GM18909 (cell line): ENCODE measurements around the gene ACSL5.
"Not testable (repeated sequence)": the region's sequence is repeated elsewhere in the genome, so short reads cannot be mapped to it uniquely, and the experiment has no call there.

Experiments used
- ATAC-seq: cut with Tn5 transposase; IDR thresholded peaks from one replicate; pipeline ENCODE4 v1.9.1; 2021; ENCODE audit warnings: mild to moderate bottlenecking; ENCODE audit not compliant: unreplicated experiment, poor library complexity

The ACSL5 gene

GRCh38 chr10:112348759-112349158 is 25.2 kb upstream of the ACSL5 start:
- ATAC-seq = no peak

- ATAC-seq = no peak
Measured at GRCh38 chr10:112349521-112350085, 24.3 kb upstream of the ACSL5 start.

GRCh38 chr10:112351146-112351545 is 22.8 kb upstream of the ACSL5 start:
- ATAC-seq = no peak

DNA sequence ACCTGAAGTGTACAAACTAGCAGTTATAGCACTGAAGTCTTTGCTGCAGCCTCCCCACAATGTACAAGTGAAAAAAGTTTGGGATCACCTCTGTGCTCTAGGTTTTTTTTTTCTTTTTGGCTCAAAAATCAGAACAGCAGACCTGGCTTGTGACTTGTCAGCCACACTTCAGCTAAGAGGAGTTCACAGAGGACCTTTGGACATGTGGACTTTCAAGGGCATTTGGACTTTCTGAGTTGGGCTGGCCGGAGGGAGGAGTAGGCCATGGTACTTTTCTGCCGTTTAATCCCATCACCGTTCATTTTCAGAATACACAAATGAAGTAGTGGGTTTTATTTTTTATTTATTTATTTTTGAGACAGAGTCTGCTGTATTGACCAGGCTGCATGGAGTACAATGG is 21.9 kb upstream of the ACSL5 start:
- no peak for ATAC-seq

DNA sequence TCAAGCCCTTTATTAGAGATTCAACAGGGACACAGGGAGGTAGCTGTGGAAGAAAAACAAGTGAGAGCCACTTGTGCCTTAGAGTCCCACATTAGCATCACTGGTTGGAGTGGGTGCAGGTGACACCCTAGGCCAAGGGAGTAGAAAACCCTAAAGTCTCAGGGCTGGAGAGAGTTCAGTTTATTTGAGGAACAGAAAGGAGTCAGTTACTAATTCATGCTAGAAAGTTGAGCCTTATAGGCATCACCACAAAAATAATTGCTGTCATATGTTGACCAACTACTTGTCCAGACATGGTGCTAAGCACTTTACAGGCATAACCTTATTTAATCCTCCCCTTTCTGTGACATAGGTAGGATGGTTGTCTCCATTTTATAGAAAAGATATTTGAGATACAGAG is 20.9 kb upstream of the ACSL5 start:
- no peak for ATAC-seq

- ATAC-seq = no peak
Measured at GRCh38 chr10:112356686-112357085, 17.2 kb upstream of the ACSL5 start.

GRCh38 chr10:112359606-112360307 is 14.2 kb upstream of the ACSL5 start:
- no peak for ATAC-seq

- ATAC-seq = no peak
Measured at GRCh38 chr10:112360308-112361270, 13.3 kb upstream of the ACSL5 start.

DNA sequence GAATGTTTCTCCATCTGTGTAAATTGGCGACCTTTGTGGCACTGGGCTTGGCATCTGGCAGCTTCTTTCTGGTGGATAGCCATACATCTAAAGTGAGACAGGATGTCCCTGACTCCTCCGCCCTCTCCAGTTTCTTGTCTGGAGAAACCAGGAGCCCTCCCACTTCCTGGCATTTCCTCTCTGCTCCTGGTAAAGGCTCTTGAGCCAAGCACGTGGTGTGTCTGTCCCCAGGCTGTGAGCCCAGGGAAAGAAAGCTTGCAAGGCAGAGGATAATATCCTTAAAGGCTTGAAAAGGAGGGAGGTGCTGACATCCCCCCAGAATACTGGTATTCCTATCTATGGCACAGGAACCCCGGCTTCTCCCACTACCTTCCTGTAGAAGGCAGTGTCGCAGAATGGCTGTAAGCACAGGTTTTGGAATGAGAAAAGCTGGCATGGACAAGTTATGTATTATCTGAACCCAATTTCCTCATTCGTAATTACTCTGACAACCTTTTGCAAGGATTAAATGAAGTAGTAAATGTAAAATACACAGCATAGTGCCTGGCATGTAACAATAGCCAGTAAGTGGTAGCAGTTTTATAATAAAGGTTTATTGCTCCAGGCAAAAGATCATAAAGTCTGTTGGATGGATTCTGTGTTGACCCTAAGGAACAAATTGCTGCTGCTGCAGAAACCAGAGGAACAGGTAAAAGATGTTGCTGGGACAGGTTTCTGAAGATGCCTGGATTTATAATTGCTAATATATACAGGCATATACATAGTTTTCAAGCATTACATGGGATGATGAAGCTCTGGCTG is 11.8 kb upstream of the ACSL5 start:
- no peak for ATAC-seq

GRCh38 chr10:112362833-112363232 is 11.1 kb upstream of the ACSL5 start:
- no peak for ATAC-seq

GRCh38 chr10:112363696-112364688 is 9.9 kb upstream of the ACSL5 start:
- no peak for ATAC-seq

- no peak for ATAC-seq
Measured at GRCh38 chr10:112365014-112365432, 8.9 kb upstream of the ACSL5 start.

- ATAC-seq = no peak
Measured at GRCh38 chr10:112365451-112365850, 8.5 kb upstream of the ACSL5 start.

DNA sequence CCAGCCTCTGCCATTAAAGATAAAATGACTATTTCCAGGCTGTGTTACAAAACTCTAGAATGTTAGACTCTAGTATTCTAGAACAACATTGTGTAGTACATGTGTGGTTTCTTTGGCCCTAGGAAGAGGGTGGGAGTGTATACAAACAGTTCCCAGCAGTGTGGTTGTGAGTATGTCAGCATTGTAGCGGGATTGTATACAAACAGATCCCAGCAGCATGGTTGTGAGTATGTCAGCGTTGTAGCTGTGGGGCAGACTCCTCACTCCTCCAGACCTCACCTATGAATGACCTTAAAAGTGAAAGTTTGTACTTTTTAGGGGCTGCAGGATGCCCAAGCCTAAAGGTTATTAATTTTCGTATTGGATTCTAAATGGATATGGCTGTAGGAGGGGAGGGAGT is 6.9 kb upstream of the ACSL5 start:
- ATAC-seq = no peak

DNA sequence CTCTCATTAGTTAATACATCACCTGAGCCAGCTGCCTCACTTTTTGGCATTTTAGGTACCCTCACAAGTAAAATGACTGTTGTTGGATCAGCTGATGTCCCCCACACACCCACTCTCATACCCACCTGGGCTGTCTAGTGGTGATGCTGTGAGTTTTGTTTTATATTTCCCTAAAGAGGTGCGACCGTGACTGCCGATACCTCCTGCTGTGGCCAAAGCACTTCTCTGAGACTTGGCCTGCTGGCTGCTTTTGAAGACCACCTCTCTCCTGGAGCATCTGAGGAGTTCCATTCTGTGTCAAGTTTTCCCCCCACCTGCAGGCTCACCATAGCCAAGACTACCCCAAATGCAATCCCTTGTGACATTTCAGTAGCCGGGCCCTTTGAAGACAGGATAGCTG is 6.4 kb upstream of the ACSL5 start:
- ATAC-seq = no peak

DNA sequence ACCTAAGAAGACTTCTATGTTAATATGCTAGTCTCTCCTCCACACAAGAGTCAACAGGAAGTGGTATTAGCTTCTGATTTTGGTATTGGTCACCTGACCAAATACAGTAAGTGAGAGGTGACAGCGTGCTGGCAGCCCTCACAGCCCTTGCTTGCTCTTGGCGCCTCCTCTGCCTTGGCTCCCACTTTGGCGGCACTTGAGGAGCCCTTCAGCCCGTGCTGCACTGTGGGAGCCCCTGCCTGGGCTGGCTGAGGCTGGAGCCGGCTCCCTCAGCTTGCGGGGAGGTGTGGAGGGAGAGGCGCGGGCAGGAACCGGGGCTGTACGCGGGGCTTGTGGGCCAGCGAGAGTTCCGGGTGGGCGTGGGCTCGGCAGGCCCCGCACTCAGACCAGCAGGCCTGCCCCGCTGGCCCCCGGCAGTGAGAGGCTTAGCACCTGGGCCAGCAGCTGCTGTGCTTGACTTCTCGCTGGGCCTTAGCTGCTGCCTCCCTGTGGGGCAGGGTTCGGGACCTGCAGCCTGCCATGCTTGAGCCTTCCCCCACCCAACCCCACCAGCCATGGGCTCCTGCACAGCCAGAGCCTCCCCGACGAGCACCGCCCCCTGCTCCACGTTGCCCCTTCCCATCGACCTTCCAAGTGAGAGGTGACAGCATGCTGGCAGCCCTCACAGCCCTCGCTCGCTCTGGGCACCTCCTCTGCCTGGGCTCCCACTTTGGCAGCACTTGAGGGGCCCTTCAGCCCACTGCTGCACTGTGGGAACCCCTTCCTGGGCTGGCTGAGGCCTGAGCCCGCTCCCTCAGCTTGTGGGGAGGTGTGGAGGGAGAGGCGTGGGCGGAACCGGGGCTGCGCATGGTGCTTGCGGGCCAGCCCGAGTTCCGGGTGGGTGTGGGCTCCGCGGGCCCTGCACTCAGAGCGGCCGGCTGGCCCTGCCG is 4.2 kb upstream of the ACSL5 start:
- ATAC-seq = peak; percentile 96

GRCh38 chr10:112370424-112370819 is 3.5 kb upstream of the ACSL5 start:
- ATAC-seq = no peak

- not testable (repeated sequence) for ATAC-seq
Measured at GRCh38 chr10:112371326-112371725, 2.6 kb upstream of the ACSL5 start.
